NCI-H1694 treated with DMSO at 0.1 percent for 48 hours (cell line): Measurements from ENCODE around the gene PDZD7.

Experiments used
- DNase-seq: peaks from one replicate; lab custom pipeline; 2025; lab: John Stamatoyannopoulos, UW

Gene PDZD7

DNA sequence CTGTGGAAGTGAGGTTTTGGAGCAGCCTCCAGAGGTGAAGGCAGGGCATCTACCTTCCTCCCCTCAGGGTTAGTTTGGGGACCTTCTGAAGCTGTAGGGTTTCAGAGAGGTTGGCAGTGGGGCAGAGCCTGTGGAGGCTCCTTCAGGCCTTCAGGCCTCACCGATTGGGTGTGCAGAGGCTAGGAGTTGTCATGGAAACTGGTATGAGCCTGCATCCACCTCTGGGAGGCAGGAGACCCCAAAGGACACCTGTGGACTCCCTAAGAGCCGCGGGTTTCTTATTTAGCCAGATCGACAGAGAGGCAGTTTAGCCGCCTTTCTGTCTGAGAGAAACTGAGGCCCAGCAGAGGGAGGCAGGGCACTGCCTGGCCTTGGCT is 29.3 kb downstream of the PDZD7 start:
- no peak for DNase-seq

DNA sequence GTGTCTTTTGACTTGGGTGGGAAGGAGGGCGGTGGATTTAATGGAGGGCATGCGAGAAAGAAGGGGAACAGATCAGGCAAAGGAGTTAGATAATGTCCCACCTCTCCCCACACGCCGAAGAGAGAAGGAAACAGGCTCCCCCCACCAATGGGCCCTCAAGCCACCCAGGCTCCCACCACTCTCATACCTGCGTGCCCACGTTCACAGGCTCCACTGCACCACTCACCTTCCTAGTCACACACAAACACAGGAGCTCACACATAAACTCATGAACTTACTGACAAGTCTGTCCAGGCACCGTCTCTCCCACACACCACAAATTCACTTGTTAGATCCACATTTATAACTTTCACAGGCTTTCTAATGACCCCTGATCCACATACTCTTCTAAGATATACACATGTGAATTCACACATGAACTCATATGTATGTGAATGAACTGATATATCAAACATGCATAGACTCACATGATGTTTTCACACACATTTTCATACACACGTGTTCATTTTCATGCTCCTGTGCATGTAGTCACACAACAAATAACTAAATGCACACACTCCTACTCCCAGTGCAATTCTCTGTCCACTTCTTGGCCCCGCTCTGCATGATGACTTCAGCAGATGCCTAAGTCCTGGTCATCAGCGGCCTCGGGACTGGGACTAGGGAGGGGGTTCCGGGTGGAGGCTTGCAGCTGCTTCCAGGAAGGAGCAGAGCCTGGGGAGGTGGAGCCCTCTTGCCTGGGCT is 29.8 kb downstream of the PDZD7 start:
- no peak for DNase-seq

DNA sequence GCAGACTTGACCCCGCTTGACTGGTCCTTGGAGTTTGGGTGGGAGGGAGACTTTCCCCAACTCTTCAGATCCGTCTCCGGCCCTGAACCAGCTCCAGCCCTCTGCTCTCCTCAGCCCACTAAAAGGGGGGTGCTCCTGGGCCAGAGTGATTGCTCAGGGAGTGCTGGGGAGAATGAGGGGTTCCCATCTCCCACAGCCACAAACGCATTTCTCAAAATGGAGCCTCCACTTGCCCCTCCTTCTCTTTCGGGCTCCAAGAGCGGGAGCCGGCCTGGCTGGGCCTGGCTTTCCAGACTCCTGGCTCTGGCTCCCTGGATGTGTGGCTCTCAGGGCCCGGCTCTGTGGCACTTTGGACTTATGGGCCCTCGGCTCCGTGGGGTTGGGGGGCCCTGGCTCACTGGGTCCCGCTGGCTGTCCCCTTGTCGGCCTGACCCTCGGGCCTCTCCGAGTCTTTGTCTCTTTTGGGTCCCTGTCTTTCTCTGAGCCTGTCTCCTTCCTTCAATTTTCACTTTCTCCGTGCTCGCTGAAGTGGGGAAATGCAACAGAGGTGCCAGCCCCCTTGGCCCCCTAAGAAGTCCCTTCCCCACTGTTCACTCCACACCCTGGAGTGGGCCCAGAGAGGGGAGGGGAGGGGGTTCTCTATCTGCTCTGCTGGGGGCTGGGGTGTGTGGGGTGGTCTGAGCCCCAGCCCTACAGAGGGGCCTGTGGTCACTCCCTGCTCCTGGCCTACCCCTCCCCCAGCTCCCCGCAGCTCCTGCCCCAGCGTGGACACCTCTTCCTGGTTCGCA is 30.6 kb downstream of the PDZD7 start:
- DNase-seq: no peak

DNA sequence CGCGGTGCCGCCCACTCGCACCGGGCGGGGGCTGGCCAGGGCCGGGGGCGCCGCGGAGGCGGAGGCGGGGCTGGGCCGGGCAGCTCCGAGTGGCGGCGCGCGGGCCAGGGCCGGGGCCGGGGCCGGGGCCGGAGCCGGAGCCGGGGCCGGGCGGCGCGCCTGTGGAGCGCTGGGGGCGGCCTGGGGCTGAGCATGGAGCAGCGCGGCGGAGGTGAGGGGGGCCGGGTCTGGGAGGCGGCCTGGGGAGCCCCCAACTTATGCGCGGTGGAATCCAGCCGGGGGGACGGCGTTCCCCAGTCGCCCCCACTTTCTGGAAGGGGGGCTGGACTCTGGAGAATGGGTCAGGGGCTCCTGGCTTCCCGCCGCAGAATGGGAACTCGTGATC is 31.2 kb downstream of the PDZD7 start, which contains the start of gene LZTS2:
Gene LZTS2 (plus strand): TSS at position 67 of the 385 bp plus-strand sequence. CDS start 2,731 bp downstream, outside the sequence.
- no peak for DNase-seq

DNA sequence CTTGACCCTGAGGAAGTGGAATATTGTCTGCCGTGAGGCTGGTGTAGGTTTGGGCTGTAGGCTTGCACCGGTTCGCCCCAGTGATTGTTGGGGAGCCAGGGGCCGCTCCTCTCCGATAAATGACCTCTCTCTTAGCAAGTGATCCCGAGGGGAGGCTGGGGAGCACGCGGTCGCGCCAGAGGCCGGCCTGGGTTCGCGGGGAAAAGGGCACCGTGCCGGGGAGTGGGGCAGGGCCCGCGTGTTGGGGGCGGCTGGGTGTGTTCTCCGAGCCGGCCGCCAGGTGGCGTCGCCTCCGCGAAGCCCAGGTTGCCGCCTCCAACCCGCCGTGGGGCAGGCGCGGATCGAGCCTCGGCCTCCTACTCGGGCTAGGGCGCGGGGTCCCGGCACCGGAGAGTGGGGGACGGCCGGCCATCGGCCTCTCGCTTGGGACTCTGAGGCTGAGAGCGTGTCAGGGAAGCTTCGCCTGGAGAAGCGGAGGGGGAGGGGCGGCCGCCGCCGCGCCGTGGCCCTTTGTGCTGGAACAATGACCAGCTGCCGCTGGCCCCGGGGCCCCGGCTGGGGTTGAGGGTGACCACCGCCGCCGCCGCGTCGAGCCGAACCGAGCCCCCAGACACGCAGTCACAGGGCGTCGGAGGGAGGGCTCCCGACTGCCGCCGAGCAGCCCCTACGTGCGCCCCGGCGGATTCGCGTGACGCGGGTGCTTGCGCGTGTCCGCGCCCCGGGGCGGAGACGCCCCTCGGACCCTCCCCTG is 31.8 kb downstream of the PDZD7 start:
- peak; percentile 27 for DNase-seq

DNA sequence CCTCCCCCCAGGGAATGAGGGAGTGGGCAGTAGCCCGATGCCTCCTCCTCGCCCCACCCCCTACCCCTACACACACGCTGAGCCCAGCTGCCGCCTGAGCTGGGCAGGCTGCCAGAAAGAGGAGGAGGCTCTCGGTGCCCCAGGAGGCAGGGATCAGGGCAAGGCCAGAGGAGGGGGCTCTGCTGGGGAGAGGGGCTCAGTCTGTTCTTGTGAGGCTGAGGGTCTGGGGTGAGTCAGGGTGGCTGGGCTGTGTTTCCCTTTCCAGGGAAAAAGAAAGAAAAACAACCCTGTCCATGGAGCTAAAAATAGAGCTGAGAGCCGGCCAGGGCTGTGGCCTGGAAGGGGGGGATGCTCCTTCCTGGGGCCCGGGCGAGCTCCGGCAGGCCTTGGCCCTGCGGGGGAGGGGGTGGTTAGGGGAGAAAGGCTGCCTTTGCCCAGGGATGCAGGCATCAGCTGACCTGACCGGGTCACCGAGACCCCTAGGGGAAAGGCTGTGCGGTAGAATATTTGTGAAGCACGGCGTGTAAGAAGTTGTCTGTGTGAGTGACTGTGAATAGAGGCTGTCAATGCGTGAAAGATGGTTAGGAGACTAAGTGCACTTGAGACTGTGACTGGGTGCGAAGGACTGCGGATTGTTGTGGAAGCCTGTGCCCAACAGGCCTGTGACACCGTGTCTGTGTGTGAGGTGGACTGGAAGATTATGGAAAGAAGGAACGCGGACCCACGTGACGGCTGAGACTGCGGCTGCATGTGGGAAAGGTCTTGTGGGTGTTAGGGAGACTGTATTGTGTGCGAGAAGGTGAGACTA is 32.5 kb downstream of the PDZD7 start:
- DNase-seq: peak; percentile 65

DNA sequence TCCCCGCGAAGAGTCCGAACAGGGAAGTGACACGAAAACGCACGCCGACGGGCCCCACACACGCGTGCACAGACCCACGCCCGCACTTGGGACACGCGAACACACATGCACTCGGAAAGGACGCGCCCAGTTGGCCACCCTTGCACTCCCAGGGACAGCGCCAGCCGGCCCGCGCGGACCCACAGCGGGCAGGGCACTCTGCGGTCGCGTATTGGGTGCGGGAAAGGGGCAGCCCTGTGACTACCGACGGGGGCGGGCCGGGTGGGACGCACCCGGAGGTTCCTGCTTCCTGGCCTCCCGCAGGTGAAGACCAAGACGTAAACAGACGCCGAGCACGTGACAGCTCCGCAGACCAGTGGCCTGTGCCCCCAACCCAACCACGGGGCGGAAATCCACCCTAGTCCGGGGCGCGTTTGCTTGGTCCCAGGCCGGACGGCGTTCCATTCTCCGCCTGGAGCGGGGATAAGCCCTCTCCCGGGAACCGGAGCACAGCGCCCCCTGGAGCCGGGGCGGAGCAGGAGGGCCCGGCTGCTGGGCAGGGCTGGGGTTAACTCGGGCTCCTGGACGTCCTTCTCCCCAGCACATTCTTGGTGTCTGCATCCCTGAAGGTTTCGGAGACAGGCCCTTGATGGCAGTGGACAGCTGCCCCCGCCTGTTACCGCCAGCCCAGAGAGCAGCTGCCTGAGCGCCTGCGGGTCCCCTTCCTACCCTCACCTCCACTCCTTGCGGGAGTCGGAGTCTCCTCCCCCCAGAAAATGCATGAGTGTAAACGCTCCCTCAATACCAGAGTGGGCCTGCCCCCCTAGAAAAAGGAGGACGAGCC is 33.4 kb downstream of the PDZD7 start:
- DNase-seq: peak; percentile 30

DNA sequence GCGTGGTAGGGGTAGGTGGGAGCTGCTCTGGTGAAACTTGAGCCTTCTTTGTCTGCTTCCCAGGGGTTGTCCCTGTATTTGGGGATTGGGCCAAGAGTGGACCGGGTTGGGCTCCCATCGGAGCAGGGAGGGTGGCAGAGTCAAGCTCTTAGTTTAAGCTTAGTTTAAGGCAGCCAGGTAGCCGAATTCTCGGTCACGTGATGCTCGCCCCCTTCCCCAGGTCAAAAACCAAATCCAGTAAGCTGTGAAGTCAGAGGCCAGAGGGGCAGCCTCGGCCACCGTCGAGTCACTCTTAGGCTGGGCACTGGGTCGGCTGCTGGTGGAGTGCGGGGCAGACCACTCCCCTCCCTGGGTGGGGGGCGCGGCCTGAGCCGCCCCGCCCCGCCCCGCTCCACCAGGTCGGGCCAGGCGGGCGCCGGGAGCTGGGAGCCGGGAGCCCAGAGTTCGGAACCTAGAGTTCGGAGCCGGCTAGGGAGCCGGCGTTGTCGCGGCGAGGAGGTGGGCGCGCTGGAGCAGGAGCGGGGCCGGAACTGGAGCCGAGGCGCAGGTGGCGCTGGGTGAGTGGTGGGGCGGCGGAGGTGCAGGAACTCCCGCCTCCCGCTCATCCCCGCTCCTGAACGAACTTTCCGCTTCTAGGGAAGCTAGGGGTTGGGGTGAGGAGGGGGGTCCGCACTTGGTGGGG is 34.1 kb downstream of the PDZD7 start:
- DNase-seq: no peak

DNA sequence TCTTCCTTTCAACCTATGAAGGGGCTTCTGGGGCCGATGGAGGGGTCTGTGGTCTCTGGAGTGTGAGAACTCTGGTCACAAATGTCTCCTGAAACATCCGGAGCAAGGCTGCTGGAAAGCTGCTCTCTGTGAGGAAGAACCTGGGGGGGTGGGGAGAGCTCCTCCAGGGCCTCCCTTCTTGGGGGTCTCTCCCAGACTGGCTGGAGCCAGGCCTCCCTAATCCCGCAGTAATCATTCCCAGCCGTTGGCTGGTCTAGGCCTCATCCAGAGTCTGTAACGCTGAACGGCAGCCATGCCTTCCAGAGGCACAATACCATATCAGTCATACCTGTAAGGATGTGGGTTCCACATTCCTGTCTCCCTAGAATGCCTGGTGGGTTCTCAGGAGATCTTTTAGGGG is 35.7 kb downstream of the PDZD7 start:
- DNase-seq: no peak

DNA sequence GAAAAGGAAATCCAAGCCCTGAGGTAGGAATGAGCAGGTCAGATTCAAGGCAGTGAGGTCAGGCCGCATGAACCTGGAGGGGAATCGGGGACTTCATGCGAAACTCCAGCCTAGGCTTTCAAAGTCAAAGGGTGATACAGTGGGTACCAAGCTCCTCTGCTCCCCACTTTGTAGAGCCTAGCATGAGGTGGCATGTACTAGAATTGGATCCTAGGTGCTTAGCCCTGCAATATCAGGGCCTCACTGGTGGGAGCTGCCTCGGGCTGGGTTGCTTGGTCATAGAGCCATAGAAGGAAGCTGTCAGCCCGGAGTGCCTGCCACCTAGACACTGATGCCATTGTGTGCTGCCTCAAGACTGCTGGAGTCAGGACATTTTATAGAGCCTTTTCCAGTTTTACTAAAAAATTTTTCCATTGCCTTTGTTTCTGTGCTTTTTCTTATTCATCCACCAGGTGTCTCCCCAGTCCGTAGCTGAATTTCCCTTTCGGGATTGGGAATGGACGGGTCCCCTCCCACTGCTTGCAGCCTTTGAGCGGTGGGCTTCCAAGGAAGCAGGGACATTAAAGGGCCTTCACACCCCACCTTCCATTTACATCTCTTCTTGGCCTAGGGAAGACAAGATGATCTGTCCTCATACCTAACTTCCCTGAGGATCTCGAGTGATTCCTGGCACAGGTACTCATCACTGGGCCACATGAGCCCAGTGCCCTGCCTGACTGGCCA is 36.8 kb downstream of the PDZD7 start:
- no peak for DNase-seq

DNA sequence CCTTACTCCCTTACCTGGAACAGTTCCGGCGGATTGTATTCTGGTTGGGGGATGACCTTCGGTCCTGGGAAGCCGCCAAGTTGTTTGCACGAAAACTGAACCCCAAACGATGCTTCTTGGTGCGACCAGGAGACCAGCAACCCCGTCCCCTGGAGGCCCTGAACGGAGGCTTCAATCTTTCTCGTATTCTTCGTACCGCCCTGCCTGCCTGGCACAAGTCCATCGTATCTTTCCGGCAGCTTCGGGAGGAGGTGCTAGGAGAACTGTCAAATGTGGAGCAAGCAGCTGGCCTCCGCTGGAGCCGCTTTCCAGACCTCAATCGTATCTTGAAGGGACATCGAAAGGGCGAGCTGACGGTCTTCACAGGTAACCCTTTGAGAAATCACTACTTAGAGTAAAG is 41.8 kb downstream of the PDZD7 start:
- no peak for DNase-seq

DNA sequence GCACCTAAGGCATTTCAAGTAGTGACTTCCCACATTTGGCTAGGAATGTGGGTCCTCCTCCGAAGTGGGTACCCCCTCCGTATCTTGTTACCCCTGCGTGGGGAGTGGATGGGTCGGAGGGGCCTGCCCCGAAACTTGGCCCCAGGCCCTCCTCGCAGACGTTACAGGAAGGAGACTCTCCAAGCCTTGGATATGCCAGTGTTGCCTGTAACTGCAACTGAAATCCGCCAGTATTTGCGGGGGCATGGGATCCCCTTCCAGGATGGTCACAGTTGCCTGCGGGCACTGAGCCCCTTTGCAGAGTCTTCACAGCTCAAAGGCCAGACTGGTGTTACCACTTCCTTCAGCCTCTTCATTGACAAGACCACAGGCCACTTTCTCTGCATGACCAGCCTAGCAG is 42.8 kb downstream of the PDZD7 start:
- DNase-seq: no peak

DNA sequence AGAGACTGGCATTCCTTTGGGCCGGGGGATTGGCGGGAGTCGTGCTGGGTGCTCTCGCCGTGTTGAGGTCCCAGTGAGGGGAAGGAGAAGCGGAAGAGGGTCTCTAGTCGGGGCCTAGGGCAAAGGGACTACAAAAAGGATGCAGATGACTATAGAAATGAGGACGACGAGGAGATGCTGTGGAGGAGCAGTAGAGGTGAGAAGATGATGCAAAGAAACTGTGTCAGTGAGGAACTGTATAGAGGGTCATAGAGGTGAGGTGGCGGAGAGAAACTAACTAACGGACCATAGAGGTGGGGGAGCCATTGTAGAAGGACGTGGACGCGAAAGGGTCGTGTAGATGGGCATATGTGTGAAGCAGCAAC is 43.3 kb downstream of the PDZD7 start:
- DNase-seq: no peak

DNA sequence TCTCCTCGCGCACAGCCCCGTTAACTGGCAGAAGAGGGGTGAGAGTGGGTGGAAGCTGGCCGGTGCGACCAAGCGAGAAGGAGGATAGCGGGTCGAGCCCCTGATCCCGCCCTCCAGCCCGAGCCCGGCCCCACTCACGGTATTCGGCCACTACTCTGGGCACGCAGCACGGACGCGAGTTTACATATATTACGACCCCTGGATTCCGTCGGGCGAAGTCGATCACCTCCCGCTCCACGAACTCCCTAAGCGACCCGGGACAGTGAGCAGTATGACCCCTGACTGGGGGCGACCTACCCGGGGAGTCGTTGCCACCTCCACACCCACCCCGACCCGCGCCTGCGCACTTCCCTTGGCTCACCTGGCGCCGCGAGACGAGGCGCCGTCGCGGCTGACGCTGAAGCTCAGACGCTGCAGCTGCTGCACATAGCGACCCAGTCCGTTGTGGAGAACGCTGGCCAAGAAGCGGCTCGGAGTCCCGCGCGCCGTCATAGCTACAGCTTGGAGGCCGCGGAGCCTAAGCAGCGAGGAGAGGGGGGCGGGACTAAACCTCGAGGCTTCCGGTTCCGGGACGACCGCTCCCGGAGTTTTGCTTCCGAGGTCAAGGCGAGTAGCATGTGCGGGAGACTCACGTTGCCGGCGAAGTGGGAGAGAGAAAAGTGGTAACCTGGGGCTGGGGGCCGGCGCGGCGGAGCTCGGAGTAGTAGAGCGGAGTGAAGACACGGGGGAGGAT is 43.8 kb downstream of the PDZD7 start, which contains the start of the genes MRPL43 and TWNK:
Gene MRPL43 (minus strand): TSS at position 546 of the 733 bp plus-strand sequence. CDS start 54 bp downstream, at position 492.
Gene TWNK (plus strand): TSS at position 592 of the 733 bp plus-strand sequence. CDS start 668 bp downstream, outside the sequence.
- DNase-seq: peak; percentile 43

DNA sequence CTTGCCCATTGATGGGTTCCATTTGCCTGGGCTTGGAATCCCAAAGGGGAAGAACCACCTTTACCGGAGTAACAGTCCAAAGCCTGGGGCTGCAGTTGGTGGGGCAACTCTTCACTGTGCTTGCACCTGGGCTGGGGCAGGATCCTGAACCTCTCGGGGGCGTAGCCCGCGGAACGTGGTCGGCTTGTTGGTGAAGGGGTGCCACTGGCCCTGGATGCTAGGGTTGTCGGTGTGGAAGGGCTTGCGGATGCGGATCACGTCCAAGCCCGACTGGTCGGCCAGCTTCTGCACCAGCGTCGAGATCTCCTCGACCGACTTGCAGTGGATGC is 44.3 kb downstream of the PDZD7 start:
- DNase-seq: no peak

DNA sequence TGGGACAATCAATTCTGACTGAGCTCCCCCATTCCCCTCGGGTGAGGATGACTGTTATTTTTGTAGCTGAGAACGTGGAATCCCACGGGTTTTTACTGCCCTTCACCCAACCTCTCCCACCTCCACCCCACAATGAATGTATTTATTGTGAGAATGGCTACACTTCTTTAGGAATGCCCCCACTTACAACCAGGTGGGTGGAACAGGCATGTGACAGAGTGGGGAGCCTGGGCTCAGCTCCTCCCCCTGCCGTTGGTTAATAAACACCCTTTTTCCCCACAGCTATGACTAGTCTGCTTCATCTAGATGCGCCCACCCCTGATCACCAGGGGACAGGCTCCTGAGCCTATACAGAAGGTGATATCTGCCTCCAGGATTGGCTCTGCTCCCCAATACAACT is 45.6 kb downstream of the PDZD7 start:
- DNase-seq: no peak

DNA sequence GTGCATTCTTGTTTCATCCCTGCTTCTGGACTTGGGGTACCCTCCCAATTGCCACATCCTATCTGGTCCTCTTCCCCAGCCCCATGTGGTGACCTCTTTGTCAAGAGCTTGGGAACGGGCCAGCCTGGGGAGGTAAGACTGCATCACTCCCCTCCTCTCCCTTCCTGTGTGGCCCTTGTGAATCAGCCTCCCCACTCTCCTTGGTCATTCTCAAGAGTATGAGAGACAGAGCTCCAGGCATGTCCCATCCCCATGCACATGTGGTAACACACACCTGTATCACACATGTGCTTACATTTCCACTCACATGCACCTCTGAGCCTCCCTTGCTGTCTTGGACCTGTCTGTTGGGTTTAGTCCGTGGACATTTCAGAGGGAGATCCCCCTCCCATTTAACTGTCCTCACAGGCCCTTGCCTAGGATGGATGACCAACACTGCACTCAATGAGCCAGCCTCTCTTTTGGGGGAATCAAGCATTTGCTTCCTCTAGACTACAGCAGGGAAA is 46.2 kb downstream of the PDZD7 start:
- no peak for DNase-seq

DNA sequence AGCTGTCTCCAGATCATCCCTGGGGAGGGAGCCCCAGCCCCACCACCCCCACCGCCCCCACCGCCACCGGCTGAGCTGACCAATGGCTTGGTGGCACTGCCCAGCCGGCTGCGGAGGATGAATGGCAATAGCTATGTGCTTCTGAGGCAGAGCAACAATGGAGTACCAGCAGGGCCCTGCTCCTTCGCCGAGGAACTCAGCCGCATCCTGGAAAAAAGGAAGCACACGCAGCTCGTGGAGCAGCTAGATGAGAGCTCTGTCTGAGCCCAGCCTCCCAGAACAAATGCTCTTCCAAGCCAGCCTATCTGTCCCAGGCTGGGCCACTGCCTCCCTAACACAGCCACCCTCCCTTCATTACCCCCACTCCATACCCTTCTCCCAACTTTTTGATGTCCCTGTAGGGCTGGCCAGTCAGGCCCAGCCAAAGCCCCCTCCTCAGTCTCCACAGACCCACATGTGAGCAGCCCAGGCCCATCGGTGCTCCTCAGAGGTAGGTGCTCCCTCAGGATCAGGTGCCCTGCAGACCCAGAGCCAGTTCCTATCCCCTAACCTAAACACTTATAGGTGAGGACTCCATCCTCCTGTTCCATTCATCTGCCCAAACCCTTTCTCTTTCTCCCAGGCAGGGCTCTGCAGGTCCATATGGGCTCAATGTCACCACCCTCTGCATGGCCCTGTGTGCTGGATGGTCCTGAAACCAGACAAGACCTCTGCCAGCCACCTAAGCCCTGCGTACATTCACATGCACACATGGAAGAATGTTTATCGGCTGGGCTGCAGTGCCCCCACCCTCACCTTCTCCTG is 46.9 kb downstream of the PDZD7 start:
- DNase-seq: no peak
